WTC11 (cell line): ENCODE results near the gene FAM118B. TPM values are rescaled to one million over a fixed set of nuclear protein-coding genes. Genes with fewer than 3 reads are reported as not detected.

Source experiments
- total RNA-seq: library from RNA; stranded (reverse); gene quantifications from 3 replicates; pipeline ENCODE4 v1.2.3, GENCODE V29; 2021

FAM118B gene
- total RNA-seq, 1 experiment from 2014 or later = 35.3 TPM

Other genes starting within 250 kb of the FAM118B start
- 33.0 to 34.1 TPM (median 33.3 TPM) in 3 replicates for gene CDON, start 148.9 kb upstream of the FAM118B start, total RNA-seq
- gene RPUSD4, start 132 bp upstream of the FAM118B start, total RNA-seq = 43.8 to 46.6 TPM (median 45.0 TPM) in 3 replicates
- 59.7 to 64.7 TPM (median 62.2 TPM) in 3 replicates for gene SRPRA, start 57.1 kb downstream of the FAM118B start, total RNA-seq
- gene FOXRED1, start 57.4 kb downstream of the FAM118B start, total RNA-seq = 59.4 to 64.4 TPM (median 61.9 TPM) in 3 replicates
- gene TIRAP, start 71.3 kb downstream of the FAM118B start, total RNA-seq = 5.4 to 5.9 TPM (median 5.6 TPM) in 3 replicates
- 26.2 to 30.9 TPM (median 29.4 TPM) in 3 replicates for gene DCPS, start 92.3 kb downstream of the FAM118B start, total RNA-seq
- gene ST3GAL4, start 143.9 kb downstream of the FAM118B start, total RNA-seq = 12.8 to 17.3 TPM (median 14.3 TPM) in 3 replicates